ENCODE results near the gene KLF1.
"Not testable (repeated sequence)": the region's sequence is repeated elsewhere in the genome, so short reads cannot be mapped to it uniquely, and the experiment has no call there.

Gene KLF1

GRCh38 chr19:12890787-12891552 lies 4.0 kb upstream of the KLF1 start, which contains the start of gene GCDH:
GCDH (plus strand) TSS chr19:12891160; CDS start chr19:12891305, 145 bp downstream.
- peak; percentile 80 to 87 for DNase-seq (ENCODE audit: low read depth in 2 of 2)

GRCh38 chr19:12890299-12890786 lies 3.3 kb upstream of the KLF1 start:
- not testable (repeated sequence) for DNase-seq (ENCODE audit: low read depth in 2 of 2)

- DNase-seq (ENCODE audit: low read depth in 2 of 2) = no peak
Observed at GRCh38 chr19:12888006-12888603, 1.1 kb upstream of the KLF1 start.

- DNase-seq (ENCODE audit: low read depth in 2 of 2) = no peak
Observed at GRCh38 chr19:12886651-12886968, 391 bp downstream of the KLF1 start.

- no peak for DNase-seq (ENCODE audit: low read depth in 2 of 2)
Observed at GRCh38 chr19:12885749-12886650, 1.0 kb downstream of the KLF1 start.

GRCh38 chr19:12884926-12885748 lies 1.9 kb downstream of the KLF1 start:
- DNase-seq (ENCODE audit: low read depth in 2 of 2) = peak; percentile 63 to 76

GRCh38 chr19:12884627-12884925 lies 2.4 kb downstream of the KLF1 start:
- DNase-seq (ENCODE audit: low read depth in 2 of 2) = no peak

- no peak for DNase-seq (ENCODE audit: low read depth in 2 of 2)
Observed at GRCh38 chr19:12884202-12884601, 2.8 kb downstream of the KLF1 start.

- DNase-seq (ENCODE audit: low read depth in 2 of 2) = no peak
Observed at GRCh38 chr19:12882589-12882988, 4.4 kb downstream of the KLF1 start.

- DNase-seq (ENCODE audit: low read depth in 2 of 2) = peak; percentile 67 to 73
Observed at GRCh38 chr19:12881172-12881808, 5.7 kb downstream of the KLF1 start, which contains the start of gene DNASE2. DNASE2 (minus strand) TSS chr19:12881449; CDS start chr19:12881375, 74 bp downstream.

GRCh38 chr19:12880551-12881171 lies 6.3 kb downstream of the KLF1 start:
- DNase-seq (ENCODE audit: low read depth in 2 of 2) = no peak

- DNase-seq (ENCODE audit: low read depth in 2 of 2) = no peak
Observed at GRCh38 chr19:12875086-12875485, 11.9 kb downstream of the KLF1 start.

GRCh38 chr19:12873891-12874745 lies 12.9 kb downstream of the KLF1 start:
- DNase-seq (ENCODE audit: low read depth in 2 of 2) = no peak

GRCh38 chr19:12872941-12873890 lies 13.8 kb downstream of the KLF1 start:
- no peak for DNase-seq (ENCODE audit: low read depth in 2 of 2)

GRCh38 chr19:12872255-12872654 lies 14.7 kb downstream of the KLF1 start:
- no peak for DNase-seq (ENCODE audit: low read depth in 2 of 2)

GRCh38 chr19:12871681-12872080 lies 15.3 kb downstream of the KLF1 start:
- no peak for DNase-seq (ENCODE audit: low read depth in 2 of 2)

GRCh38 chr19:12868540-12869112 lies 18.4 kb downstream of the KLF1 start:
- no peak for DNase-seq (ENCODE audit: low read depth in 2 of 2)
